Prostate gland (tissue), 2 donors: ENCODE data around the gene ATP13A3. TPM values are rescaled to one million over a fixed set of nuclear protein-coding genes. Genes with fewer than 3 reads are reported as not detected.
"Not testable (repeated sequence)": the region's sequence is repeated elsewhere in the genome, so short reads cannot be mapped to it uniquely, and the experiment has no call there.

Source experiments
- DNase-seq: peaks from one replicate; pipeline ENCODE4 v3.0.0-alpha.2; 2019; ENCODE audit warnings: low spot score
- H3K27ac ChIP-seq, 2 donors: fragments of 200-600 bp; sonication (generic); 2 replicates each; pipeline ENCODE4 v1.5.1; 2017 to 2019
- H3K27me3 ChIP-seq: fragments of 200-600 bp; sonication (generic); replicated peaks from 2 replicates; pipeline ENCODE4 v1.5.1; 2019; ENCODE audit not compliant: insufficient read depth
- H3K36me3 ChIP-seq, 2 donors: fragments of 200-600 bp; sonication (generic); 1 replicate in 1 of 2; 2 replicates in 1 of 2; pipeline versions ENCODE4 v1.5.1 to v1.8.1; 2017 to 2019
- H3K4me1 ChIP-seq: fragments of 200-600 bp; sonication (generic); replicated peaks from 2 replicates; pipeline ENCODE4 v1.5.1; 2019
- H3K4me3 ChIP-seq, 2 donors: fragments of 200-600 bp; sonication (generic); 2 replicates each; pipeline ENCODE4 v1.5.1; 2017 to 2019
- H3K9me3 ChIP-seq: fragments of 200-600 bp; sonication (generic); 2 replicates; pipeline ENCODE4 v1.5.1; 2017
- CTCF ChIP-seq, 4 experiments: fragments of 200-600 bp in 2 of 4; fragments of 450-650 bp in 2 of 4; sonication (generic) in 2 of 4; IDR thresholded peaks; 1 replicate in 3 of 4; 2 replicates in 1 of 4; pipeline ENCODE4 v1.5.1; 2016 to 2019; ENCODE audit warnings: antibody characterized with exemption in 4 of 4, mild to moderate bottlenecking in 2 of 4, moderate library complexity in 2 of 4
- POLR2A ChIP-seq: fragments of 450-650 bp; IDR thresholded peaks from one replicate; pipeline ENCODE4 v1.6.1; 2016; ENCODE audit warnings: antibody characterized with exemption, mild to moderate bottlenecking
- POLR2AphosphoS5 ChIP-seq: sonication (generic); formaldehyde crosslinking; IDR thresholded peaks from one replicate; pipeline ENCODE4 v1.6.1; 2017; ENCODE audit warnings: antibody characterized with exemption
- WGBS: methylation state at CpG from one replicate; pipeline ENCODE4 v1.1.5; 2018; 5-methylcytosine and 5-hydroxymethylcytosine counted together
- intact Hi-C: fragments of 100-400 bp; cut with DNase I; formaldehyde crosslinking; loops from one replicate; pipeline ENCODE4 v1.14.2; 2022
- total RNA-seq, 2 donors: library from RNA; depleted of rRNA; stranded (reverse); fragments of >200 nt; gene quantifications; one replicate each; pipeline ENCODE4 v1.1.0, GENCODE V29; 2016

Gene ATP13A3
- total RNA-seq, 2 donors from 2014 or later = 75.4 to 80.4 TPM

DNA sequence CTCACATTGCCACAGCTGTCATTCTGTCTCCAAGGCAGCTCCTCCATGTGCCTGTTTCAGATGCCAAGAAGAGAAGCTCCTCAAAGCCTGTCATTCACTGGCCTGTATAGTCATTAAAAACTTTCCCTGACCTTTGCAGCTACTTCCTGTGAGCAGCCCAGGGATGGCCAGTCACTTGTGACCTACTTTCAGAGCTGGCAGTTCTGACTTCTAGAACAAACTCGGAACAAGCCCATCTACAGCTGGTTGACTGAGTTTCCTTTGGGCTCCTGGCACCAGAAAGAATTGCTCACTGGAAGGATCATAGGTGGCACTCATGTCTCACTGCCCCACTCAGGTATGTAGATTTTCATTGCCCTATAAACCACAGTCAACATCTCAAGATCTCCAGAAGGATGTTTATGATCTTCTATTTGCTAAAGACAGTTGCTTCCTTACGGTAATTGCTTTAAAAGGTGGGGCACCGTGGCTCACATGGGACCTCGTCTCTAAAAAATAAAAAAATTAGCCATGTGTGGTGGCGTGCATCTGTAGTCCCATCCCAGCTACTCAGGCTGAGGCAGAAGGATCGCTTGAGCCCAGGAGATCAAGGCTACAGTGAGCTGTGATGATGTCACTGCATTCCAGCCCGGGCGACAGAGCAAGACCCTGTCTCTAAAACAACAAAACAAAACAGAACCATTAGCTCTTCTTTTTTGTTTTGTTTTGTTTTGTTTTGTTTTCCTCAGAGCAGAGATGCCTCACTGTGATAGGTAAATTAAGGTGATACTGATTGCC, 11.2 kb upstream of the ATP13A3 start:
- no peak overlapping the region for H3K4me3 ChIP-seq
- WGBS = 44% methylated on average over 8 of the region's 8 CpGs
- DNase-seq = peak; percentile 40
- intact Hi-C loops = no loop called here
- no peaks in the 10 kb centered on the region for H3K36me3 ChIP-seq
- H3K27ac ChIP-seq = no peak overlapping the region
- H3K9me3 ChIP-seq = no peaks in the 10 kb centered on the region
- no peaks in the 10 kb centered on the region for H3K27me3 ChIP-seq
- H3K4me1 ChIP-seq = peaks cover 7% of the 10 kb centered on the region
- TF ChIP-seq POLR2A (no peak), CTCF (IDR thresholded peaks at IDR 0.05) (no peak), POLR2AphosphoS5 (no peak)

GRCh38 chr3:194496217-194496919, 9.6 kb upstream of the ATP13A3 start:
- Histone ChIP-seq H3K4me1 (peaks cover 7% of the 10 kb centered on the region), H3K27ac (no peak overlapping the region), H3K9me3 (no peaks in the 10 kb centered on the region), H3K27me3 (no peaks in the 10 kb centered on the region), H3K36me3 (no peaks in the 10 kb centered on the region), H3K4me3 (no peak overlapping the region)
- DNase-seq = no peak
- 77% methylated on average over 7 of the region's 7 CpGs for WGBS
- TF ChIP-seq POLR2A = no peak
- no peak for TF ChIP-seq CTCF (IDR thresholded peaks at IDR 0.05)
- no peak for TF ChIP-seq POLR2AphosphoS5
- intact Hi-C loops = no loop called here

GRCh38 chr3:194494951-194495374, 8.2 kb upstream of the ATP13A3 start:
- no peak overlapping the region for H3K27ac ChIP-seq

DNA sequence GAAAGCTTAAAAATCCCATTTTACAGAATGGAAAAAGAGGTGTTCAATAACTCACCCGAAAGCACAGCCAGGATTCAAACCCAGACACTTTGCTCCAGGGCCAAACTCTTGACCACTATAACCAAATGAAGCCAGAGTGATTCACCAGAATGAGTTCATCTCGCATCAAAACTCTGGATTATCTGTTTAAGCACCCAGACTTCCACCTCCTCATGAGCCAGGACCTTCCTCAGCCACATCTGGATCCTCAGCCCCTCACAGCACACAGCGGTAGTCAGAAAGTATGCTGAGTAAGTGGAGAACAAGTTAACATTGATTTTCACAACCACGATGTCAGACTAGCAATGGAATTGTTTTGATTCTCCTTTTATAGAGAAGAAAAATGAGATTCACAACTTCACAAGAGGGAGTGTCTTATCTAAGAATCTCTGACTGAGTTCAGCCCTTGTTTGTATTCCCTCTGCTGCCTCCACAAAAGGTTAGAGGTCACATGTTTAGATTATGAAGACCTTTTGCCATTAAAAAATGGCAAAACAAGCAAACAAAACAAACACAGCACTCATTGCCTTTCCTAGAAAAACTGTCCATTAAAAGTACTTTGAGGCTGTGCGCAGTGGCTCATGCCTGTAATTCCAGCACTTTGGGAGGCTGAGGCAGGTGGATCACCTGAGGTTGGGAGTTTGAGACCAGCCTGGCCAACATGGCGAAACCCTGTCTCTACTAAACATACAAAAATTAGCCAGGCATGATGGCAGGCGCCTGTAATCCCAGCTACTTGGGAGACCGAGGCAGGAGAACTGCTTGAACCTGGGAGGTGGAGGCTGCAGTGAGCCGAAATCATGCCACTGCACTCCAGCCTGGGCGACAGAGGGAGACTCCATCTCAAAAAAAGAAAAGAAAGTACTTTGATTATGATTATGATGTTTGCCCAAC, 7.5 kb upstream of the ATP13A3 start:
- DNase-seq, H3K9me3 ChIP-seq, H3K36me3 ChIP-seq, H3K4me1 ChIP-seq, intact Hi-C loops, H3K27me3 ChIP-seq, H3K4me3 ChIP-seq, H3K27ac ChIP-seq: not testable (repeated sequence)
- WGBS = 75% methylated on average over 10 of the region's 10 CpGs

More at GRCh38 chr3:194494951-194495374, 8.2 kb upstream of the ATP13A3 start:
- Histone ChIP-seq H3K27me3 (no peaks in the 10 kb centered on the region), H3K36me3 (no peaks in the 10 kb centered on the region), H3K4me3 (no peak overlapping the region), H3K4me1 (peaks cover 7% of the 10 kb centered on the region), H3K9me3 (no peaks in the 10 kb centered on the region)
- WGBS = 73% methylated on average over 5 of the region's 5 CpGs
- intact Hi-C loops = no loop called here
- no peak for TF ChIP-seq CTCF (IDR thresholded peaks at IDR 0.05)
- no peak for DNase-seq

- no peak for TF ChIP-seq POLR2A
- TF ChIP-seq POLR2AphosphoS5 = no peak
- no peak for TF ChIP-seq CTCF (IDR thresholded peaks at IDR 0.05)
- Histone ChIP-seq H3K9me3 (no peaks in the 10 kb centered on the region), H3K27me3 (no peaks in the 10 kb centered on the region), H3K36me3 (no peaks in the 10 kb centered on the region), H3K4me3 (no peak overlapping the region), H3K27ac (no peak overlapping the region), H3K4me1 (no peaks in the 10 kb centered on the region)
- 90% methylated on average over 5 of the region's 5 CpGs for WGBS
- intact Hi-C loops = no loop called here
- no peak for DNase-seq
These were observed 5.2 kb upstream of the ATP13A3 start for GRCh38 chr3:194492001-194492400.
